Suprapubic skin (tissue), 3 donors: Measurements from ENCODE around the gene TLR3.

ENCODE experiments used
- POLR2AphosphoS5 ChIP-seq, 3 donors: sonication (generic); formaldehyde crosslinking; IDR thresholded peaks; one replicate each; pipeline ENCODE4 v1.6.1; 2017; ENCODE audit warnings: antibody characterized with exemption in 3 of 3
- TF ChIP-seq, protein P1 (sequence below), 2 donors: fragments of 200-600 bp in 1 of 2; fragments of 450-650 bp in 1 of 2; sonication (generic) in 1 of 2; IDR thresholded peaks; one replicate each; pipeline ENCODE4 v1.5.1; 2016 to 2019; ENCODE audit warnings: antibody characterized with exemption in 2 of 2, mild to moderate bottlenecking in 1 of 2, moderate library complexity in 1 of 2

DNA sequence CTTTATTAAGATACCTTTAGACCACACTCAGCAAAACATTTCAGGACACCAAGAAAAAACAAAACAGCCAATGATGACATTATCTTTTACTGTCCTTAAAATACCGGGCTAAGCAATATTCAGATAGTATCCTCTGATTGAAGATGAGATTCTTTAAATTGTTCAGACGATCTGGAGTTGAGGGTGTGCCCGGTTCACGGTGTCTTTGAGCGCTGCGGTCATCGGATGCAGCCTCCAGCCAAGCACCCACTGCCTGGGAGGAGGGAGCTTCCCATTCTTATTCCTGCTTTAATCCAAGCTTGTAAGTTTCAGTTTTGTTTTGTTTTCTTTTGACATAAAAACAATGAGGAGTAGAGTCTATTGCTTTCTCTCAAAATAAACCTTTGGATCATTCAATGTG, 49.6 kb downstream of the TLR3 start:
- TF ChIP-seq, protein P1, sequence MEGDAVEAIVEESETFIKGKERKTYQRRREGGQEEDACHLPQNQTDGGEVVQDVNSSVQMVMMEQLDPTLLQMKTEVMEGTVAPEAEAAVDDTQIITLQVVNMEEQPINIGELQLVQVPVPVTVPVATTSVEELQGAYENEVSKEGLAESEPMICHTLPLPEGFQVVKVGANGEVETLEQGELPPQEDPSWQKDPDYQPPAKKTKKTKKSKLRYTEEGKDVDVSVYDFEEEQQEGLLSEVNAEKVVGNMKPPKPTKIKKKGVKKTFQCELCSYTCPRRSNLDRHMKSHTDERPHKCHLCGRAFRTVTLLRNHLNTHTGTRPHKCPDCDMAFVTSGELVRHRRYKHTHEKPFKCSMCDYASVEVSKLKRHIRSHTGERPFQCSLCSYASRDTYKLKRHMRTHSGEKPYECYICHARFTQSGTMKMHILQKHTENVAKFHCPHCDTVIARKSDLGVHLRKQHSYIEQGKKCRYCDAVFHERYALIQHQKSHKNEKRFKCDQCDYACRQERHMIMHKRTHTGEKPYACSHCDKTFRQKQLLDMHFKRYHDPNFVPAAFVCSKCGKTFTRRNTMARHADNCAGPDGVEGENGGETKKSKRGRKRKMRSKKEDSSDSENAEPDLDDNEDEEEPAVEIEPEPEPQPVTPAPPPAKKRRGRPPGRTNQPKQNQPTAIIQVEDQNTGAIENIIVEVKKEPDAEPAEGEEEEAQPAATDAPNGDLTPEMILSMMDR (IDR thresholded peaks at IDR 0.05): no peak
- no peak for TF ChIP-seq POLR2AphosphoS5 (IDR thresholded peaks at IDR 0.05)
